GM12865 (cell line): ENCODE results near the gene PHPT1.

Experiments used
- DNase-seq: peaks from one replicate; pipeline ENCODE4 v3.0.0; 2010; ENCODE audit warnings: low read depth
- H3K4me3 ChIP-seq: 2 replicates; pipeline ENCODE4 v1.5.1; 2011; ENCODE audit warnings: mild to moderate bottlenecking, low read depth, low read length, control low read depth
- CTCF ChIP-seq: IDR thresholded peaks from 2 replicates; pipeline ENCODE4 v1.5.1; 2011; ENCODE audit warnings: low read length, control low read depth, low read depth, inconsistent platforms; ENCODE audit not compliant: insufficient read depth; ENCODE audit errors: missing control alignments

Gene PHPT1

DNA sequence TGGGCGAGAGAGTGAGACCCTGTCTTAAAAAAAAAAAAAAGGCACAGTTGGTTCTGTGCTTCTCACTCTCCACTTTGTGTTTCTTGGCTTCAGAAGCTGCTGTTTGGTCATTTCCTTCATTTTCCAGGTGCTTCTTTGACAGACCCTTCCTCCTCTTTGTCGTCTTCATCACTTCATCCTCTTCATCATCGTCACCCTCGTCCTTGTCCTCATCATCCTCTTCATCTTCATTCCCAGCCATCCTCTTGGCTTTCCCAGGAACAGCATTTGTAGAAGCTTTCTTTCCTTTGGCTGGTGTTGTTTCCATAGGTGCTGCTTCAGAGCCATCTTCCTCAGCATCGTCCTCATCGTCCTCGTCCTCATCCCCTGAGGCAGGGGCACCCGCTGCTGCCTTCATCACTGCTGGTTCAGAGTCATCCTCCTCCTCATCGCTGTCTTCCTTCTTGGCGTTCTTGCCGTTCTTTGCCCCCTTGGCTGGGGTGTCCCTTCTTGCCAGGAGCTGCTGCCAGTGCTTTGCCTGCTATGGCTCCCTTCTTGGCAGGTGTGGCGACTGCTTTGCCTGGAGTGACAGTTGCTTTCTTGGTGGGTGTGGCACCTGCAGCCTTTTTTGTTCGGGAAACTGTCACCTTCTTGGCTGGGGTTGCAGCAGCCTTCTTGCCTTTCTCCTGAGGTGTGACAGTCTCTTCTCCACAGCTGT lies 34.3 kb upstream of the PHPT1 start:
- no peak for DNase-seq
- TF ChIP-seq CTCF = no peak
- H3K4me3 ChIP-seq = no peak overlapping the region

- DNase-seq = no peak
- no peak for TF ChIP-seq CTCF
- no peak overlapping the region for H3K4me3 ChIP-seq
Observed at GRCh38 chr9:136815422-136815782, 33.8 kb upstream of the PHPT1 start.

- DNase-seq = no peak
- H3K4me3 ChIP-seq = no peak overlapping the region
- no peak for TF ChIP-seq CTCF
Observed at GRCh38 chr9:136820971-136821825, 28.0 kb upstream of the PHPT1 start.

DNA sequence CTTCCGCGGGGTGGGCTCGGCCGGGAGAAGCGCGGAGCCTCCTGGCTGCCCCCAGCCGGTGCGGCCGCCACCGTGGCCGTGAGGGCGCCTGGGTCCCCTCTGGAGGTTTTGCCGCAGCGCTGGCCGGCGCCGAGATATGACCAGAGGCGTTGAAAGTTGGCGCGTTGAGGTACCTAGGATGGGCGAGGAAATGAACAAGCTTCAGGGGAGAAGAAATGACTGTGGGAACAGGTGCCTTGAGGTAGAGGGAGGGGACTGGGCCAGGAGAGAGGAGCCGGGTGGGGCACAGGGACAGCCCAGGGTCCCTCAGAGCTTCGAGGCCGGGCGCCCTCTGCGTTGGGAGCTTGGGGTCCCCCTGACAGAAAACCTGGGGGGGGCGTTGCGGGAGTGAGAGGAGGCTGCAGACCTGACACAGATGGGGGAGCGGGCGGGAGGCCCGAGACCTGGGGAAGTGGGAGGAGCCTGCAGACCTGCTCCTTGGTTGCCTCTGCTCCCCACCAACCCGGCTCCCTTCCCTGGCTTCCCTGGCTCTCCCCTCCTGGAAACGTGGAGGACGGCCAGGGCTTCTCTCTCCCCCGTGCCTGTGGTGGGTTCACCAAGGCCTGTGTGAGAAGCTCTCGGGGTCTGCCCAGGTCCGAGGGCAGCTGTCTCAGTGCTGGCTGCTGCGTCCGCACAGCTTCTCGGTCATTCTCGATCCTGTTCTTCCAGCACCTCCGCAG lies 27.2 kb upstream of the PHPT1 start:
- TF ChIP-seq CTCF = no peak
- DNase-seq = no peak
- no peak overlapping the region for H3K4me3 ChIP-seq

DNA sequence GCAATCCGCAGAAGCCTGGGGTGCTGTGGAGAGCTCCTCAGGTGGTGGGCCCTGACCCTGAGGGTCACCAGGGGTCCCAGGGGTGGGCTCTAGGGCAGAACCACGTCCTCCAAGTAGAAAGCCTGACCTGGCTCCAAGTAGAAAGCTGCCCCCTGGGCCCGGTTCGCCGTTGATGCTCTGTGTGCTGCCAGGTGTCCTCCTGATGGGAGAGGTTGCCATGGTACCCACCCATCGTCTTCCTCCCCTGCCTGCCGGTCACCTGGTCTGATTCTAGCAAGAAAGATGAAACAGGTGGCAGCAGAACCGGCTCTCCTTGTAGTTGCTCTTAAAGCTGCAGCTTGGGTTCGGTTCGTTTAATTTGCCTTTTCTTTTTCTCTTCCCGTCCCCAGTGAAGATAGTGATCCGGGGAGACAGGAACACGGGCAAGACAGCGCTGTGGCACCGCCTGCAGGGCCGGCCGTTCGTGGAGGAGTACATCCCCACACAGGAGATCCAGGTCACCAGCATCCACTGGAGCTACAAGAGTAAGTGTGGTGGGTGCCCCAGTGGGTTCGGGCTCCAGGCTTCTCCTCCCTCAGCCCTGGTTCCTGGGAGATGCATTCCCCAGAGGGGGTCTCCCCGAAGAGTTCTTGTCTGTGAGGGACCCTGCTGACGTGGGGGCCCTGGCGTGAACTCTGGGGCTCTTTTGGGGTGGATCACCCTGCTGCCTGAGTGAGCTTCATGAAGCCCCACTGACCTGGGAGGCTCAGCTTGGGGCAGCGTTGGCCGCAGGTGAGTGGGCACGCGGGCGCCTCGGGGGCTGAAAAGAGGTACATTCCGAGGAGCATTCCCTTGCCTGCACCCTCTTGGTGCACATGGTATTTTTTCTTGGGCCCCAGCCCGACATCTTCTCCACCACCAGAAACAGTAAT lies 25.8 kb upstream of the PHPT1 start:
- DNase-seq = no peak
- no peak for TF ChIP-seq CTCF

More for the DNA sequence above, 25.8 kb upstream of the PHPT1 start:
- no peak overlapping the region for H3K4me3 ChIP-seq
